ENCODE measurements around the gene EGFR. TPM values are rescaled to one million over a fixed set of nuclear protein-coding genes. Genes with fewer than 3 reads are reported as not detected.

The EGFR gene
- 73.4 to 128 TPM (median 117 TPM) in 5 replicates for total RNA-seq (2022; extraction: Qiagen RNA extraction; ENCODE audit: low read depth)

DNA sequence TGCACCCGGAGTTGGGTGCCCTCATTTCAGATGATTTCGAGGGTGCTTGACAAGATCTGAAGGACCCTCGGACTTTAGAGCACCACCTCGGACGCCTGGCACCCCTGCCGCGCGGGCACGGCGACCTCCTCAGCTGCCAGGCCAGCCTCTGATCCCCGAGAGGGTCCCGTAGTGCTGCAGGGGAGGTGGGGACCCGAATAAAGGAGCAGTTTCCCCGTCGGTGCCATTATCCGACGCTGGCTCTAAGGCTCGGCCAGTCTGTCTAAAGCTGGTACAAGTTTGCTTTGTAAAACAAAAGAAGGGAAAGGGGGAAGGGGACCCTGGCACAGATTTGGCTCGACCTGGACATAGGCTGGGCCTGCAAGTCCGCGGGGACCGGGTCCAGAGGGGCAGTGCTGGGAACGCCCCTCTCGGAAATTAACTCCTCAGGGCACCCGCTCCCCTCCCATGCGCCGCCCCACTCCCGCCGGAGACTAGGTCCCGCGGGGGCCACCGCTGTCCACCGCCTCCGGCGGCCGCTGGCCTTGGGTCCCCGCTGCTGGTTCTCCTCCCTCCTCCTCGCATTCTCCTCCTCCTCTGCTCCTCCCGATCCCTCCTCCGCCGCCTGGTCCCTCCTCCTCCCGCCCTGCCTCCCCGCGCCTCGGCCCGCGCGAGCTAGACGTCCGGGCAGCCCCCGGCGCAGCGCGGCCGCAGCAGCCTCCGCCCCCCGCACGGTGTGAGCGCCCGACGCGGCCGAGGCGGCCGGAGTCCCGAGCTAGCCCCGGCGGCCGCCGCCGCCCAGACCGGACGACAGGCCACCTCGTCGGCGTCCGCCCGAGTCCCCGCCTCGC lies at the start of gene EGFR:
EGFR (plus strand) TSS at position 657 of the 830 bp plus-strand sequence. CDS start 261 bp downstream, outside the sequence.

All from A549 treated with RU486 at 1 μM for 4 hours (cell line).